Gastroesophageal sphincter (tissue), 4 donors: Measurements from ENCODE around the gene COL8A1. TPM values are rescaled to one million over a fixed set of nuclear protein-coding genes. Genes with fewer than 3 reads are reported as not detected.
A peak's percentile ranks its signal among the peaks of the same experiment; 100 is the strongest.

Source experiments
- ATAC-seq: fragments of 150-250 bp; one replicate; pipeline ENCODE4 v1.9.1; 2016; ENCODE audit warnings: mild to moderate bottlenecking, moderate library complexity
- H3K27ac ChIP-seq, 4 donors: fragments of 200-600 bp; sonication (generic) in 3 of 4; 1 replicate in 3 of 4; 2 replicates in 1 of 4; pipeline ENCODE4 v1.5.1; 2016 to 2019
- H3K27me3 ChIP-seq: fragments of 200-600 bp; sonication (generic); one replicate; pipeline ENCODE4 v1.5.1; 2019
- H3K36me3 ChIP-seq, 2 donors: fragments of 200-600 bp; sonication (generic); one replicate each; pipeline ENCODE4 v1.5.1; 2019; ENCODE audit warnings: control low read depth in 1 of 2
- H3K4me1 ChIP-seq, 3 donors: fragments of 200-600 bp; sonication (generic); 1 replicate in 2 of 3; 2 replicates in 1 of 3; pipeline ENCODE4 v1.5.1; 2016 to 2019; ENCODE audit warnings: control low read depth in 2 of 3
- H3K4me3 ChIP-seq, 2 donors: fragments of 200-600 bp; sonication (generic); one replicate each; pipeline ENCODE4 v1.5.1; 2019; ENCODE audit warnings: mild to moderate bottlenecking in 1 of 2, moderate library complexity in 1 of 2
- H3K9me3 ChIP-seq, 3 donors: fragments of 200-600 bp; sonication (generic); one replicate each; pipeline ENCODE4 v1.5.1; 2017 to 2019; ENCODE audit warnings: control low read depth in 2 of 3
- EP300 ChIP-seq: sonication (generic); formaldehyde crosslinking; IDR thresholded peaks from one replicate; pipeline ENCODE4 v1.6.1; 2017; ENCODE audit warnings: antibody characterized with exemption, mild to moderate bottlenecking
- POLR2A ChIP-seq, 2 donors: fragments of 450-650 bp; IDR thresholded peaks; one replicate each; pipeline ENCODE4 v1.6.1; 2017; ENCODE audit warnings: antibody characterized with exemption in 2 of 2, mild to moderate bottlenecking in 2 of 2, moderate library complexity in 1 of 2
- POLR2AphosphoS5 ChIP-seq: sonication (generic); formaldehyde crosslinking; IDR thresholded peaks from one replicate; pipeline ENCODE4 v1.6.1; 2017; ENCODE audit warnings: antibody characterized with exemption
- WGBS, 2 donors: methylation state at CpG; one replicate each; pipeline ENCODE4 v1.1.5; 2018; ENCODE audit warnings: low coverage in 1 of 2; 5-methylcytosine and 5-hydroxymethylcytosine counted together
- total RNA-seq, 4 donors: library from RNA; depleted of rRNA; stranded (reverse); fragments of >200 nt; gene quantifications; one replicate each; pipeline ENCODE4 v1.1.0, GENCODE V29; 2016
- TF ChIP-seq, protein P1 (sequence below), 4 experiments: fragments of 200-600 bp in 2 of 4; fragments of 450-650 bp in 2 of 4; sonication (generic) in 1 of 4; IDR thresholded peaks; one replicate each; pipeline ENCODE4 v1.5.1; 2017 to 2019; ENCODE audit warnings: antibody characterized with exemption in 4 of 4, mild to moderate bottlenecking in 2 of 4, moderate library complexity in 2 of 4

Gene COL8A1
- total RNA-seq, 4 donors from 2014 or later = 20.3 to 136 (median 80.1) TPM

DNA sequence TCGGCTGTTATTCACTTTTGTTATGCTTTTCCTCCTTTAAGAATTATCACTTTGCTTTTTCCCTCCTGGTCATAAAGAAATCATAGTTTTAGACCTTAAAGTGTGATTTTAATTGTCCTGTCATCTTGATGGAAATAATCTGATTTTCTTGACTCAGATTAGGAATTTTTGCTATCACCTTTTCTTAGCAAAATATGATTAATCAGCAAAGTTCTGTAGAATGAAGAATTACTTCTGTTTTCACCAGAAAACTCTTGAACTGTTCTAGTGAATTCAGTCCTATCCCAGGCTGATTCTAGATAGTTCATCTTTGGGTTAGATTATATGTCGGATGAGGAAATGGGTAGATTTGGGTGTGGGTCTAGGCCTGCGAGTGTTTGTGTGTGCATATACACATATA is 191.4 kb downstream of the COL8A1 start:
- TF ChIP-seq EP300 (no peak), POLR2AphosphoS5 (no peak)
- TF ChIP-seq, protein P1, sequence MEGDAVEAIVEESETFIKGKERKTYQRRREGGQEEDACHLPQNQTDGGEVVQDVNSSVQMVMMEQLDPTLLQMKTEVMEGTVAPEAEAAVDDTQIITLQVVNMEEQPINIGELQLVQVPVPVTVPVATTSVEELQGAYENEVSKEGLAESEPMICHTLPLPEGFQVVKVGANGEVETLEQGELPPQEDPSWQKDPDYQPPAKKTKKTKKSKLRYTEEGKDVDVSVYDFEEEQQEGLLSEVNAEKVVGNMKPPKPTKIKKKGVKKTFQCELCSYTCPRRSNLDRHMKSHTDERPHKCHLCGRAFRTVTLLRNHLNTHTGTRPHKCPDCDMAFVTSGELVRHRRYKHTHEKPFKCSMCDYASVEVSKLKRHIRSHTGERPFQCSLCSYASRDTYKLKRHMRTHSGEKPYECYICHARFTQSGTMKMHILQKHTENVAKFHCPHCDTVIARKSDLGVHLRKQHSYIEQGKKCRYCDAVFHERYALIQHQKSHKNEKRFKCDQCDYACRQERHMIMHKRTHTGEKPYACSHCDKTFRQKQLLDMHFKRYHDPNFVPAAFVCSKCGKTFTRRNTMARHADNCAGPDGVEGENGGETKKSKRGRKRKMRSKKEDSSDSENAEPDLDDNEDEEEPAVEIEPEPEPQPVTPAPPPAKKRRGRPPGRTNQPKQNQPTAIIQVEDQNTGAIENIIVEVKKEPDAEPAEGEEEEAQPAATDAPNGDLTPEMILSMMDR (IDR thresholded peaks at IDR 0.05) = no peak
- Histone ChIP-seq H3K36me3 (no peaks in the 10 kb centered on the region), H3K27me3 (no peaks in the 10 kb centered on the region), H3K27ac (no peak overlapping the region), H3K4me3 (no peak overlapping the region), H3K9me3 (no peaks in the 10 kb centered on the region), H3K4me1 (peaks cover 0 to 18% (median 0%) of the 10 kb centered on the region in 3 donors)
- ATAC-seq = no peak
- WGBS, 2 donors = 97 to 100% methylated on average over 3 of the region's 3 CpGs

DNA sequence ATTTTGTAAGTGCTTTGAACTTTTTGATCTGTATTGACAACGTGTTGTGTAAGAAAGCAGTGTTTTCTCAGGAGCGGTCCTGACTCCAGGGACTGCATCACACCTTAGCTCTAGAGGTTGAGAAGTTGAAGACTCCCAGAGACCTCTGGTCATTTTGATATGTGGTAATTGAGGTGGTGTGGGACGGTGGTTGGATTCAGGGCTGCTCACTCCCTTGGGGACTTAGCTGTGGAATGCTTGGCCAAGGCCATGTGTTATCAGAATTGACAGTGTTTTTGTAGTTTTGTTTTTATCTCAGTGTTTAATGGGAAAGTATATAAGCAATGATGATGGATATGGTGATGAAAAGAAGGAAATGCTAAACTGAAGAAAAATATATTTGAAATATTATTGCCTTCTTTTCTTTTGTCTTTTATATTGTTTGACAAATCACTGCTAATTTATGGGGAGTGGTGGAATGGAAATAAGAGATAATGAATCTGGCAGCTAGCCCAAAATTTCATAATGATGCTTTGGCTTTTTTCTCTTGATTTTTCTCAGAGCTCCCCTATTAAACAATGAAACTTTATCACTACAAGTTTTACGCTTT is 195.3 kb downstream of the COL8A1 start:
- TF ChIP-seq POLR2A (IDR thresholded peaks at IDR 0.05) (no peak), POLR2AphosphoS5 (no peak), EP300 (no peak)
- TF ChIP-seq, protein P1 (IDR thresholded peaks at IDR 0.05) = no peak
- no peak overlapping the region for H3K4me3 ChIP-seq
- 47 to 64% methylated on average over 4 of the region's 4 CpGs for WGBS, 2 donors
- H3K27ac ChIP-seq = peak overlapping the region in 1 of 4 donors; percentile 10
- H3K36me3 ChIP-seq = peaks cover 0 to 6% of the 10 kb centered on the region in 2 donors
- no peaks in the 10 kb centered on the region for H3K9me3 ChIP-seq
- ATAC-seq = no peak
- H3K4me1 ChIP-seq = peaks cover 0 to 30% (median 0%) of the 10 kb centered on the region in 3 donors
- H3K27me3 ChIP-seq = no peaks in the 10 kb centered on the region

DNA sequence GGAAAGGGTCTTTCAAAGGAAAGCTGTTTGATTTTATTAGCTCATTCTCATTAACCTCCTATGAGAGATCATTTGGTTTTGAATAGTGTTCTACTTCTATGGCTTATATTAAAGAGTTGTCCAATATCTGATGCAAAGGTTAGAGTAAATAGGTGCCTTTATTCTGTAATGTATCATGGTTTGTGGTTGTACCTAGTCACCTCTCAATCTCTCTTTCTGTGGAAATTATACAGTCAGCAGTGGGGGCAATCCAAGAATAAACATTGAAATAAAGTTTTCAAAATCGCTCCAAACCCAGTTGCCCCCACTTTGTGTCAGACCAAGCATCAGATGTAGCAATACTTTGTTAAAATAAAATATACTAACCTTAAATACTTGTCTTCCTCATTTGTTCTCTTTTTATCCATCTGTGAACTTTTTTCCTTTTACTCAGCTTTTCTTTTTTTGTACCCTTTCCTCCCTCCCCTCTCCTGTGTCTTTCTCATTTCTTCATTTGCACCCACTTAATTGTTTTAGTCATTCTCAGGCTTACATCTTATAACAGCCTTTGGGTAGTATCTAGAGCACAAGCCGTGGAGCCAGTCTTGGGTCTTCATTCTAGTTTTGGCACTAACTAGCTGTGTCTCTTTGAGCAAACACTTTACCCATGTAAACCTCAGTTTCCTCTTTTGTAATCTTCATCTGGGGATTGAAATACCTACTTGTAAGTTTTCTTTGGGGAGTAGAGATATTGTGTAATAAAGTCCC is 196.0 kb downstream of the COL8A1 start:
- Histone ChIP-seq H3K9me3 (no peaks in the 10 kb centered on the region), H3K27me3 (no peaks in the 10 kb centered on the region), H3K4me1 (peaks cover 0 to 30% (median 0%) of the 10 kb centered on the region in 3 donors), H3K27ac (no peak overlapping the region), H3K4me3 (no peak overlapping the region), H3K36me3 (peaks cover 0 to 6% of the 10 kb centered on the region in 2 donors)
- ATAC-seq = no peak
- WGBS, 2 donors = 85 to 92% methylated on average over 2 of the region's 2 CpGs
- TF ChIP-seq, protein P1 (IDR thresholded peaks at IDR 0.05) = no peak
- TF ChIP-seq EP300 (no peak), POLR2A (IDR thresholded peaks at IDR 0.05) (no peak), POLR2AphosphoS5 (no peak)

DNA sequence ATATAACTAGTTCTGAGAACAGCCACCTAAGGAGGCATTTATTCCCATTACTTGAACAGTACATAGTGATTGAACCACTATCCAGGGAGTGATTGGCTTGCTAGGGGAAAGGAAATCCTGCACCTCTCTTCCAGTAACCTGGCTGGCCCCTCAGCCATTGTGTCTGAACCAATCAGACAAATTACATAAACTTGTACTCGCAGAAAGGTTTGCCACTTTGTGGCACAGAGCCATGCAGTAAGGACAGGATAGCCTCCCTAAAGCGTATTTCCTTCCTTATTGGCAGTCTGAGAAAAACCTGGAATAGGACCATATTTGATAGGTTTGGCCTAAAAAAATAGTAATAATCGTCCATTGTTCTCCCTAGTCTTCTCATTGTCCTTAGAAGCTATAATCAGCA is 198.3 kb downstream of the COL8A1 start:
- no peak for TF ChIP-seq POLR2A (IDR thresholded peaks at IDR 0.05)
- TF ChIP-seq POLR2AphosphoS5 = no peak
- TF ChIP-seq EP300 = no peak
- TF ChIP-seq, protein P1 (IDR thresholded peaks at IDR 0.05) = no peak
- Histone ChIP-seq H3K27me3 (no peaks in the 10 kb centered on the region), H3K9me3 (no peaks in the 10 kb centered on the region), H3K4me3 (no peak overlapping the region), H3K4me1 (peaks cover 0 to 30% (median 0%) of the 10 kb centered on the region in 3 donors), H3K36me3 (peaks cover 0 to 6% of the 10 kb centered on the region in 2 donors), H3K27ac (no peak overlapping the region)
- WGBS, 2 donors = 66 to 80% methylated on average over 3 of the region's 3 CpGs
- ATAC-seq = no peak

DNA sequence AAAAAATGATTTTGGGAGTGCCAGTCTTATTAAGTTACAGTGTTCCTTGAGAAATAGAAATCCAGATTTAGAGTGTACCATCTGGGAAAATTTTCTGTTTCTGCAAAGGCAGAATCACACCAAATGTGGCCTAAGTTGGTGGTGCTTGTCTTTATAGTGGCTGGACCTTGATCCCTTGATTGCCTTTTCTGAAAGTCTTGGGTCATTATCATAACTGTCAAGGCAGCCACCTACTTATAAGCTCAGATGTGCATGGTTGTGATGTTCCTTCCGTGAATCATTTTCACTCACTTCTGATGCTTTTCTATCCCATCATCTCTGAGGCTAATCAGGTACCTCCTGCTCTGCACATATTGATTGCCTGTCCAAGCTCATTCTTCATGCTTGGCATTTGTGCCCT is 199.3 kb downstream of the COL8A1 start:
- Histone ChIP-seq H3K27ac (no peak overlapping the region), H3K27me3 (no peaks in the 10 kb centered on the region), H3K9me3 (no peaks in the 10 kb centered on the region), H3K4me3 (no peak overlapping the region), H3K4me1 (peaks cover 0 to 24% (median 0%) of the 10 kb centered on the region in 3 donors), H3K36me3 (peaks cover 0 to 6% of the 10 kb centered on the region in 2 donors)
- 73 to 83% methylated on average over 1 of the region's 1 CpG for WGBS, 2 donors
- TF ChIP-seq POLR2A (IDR thresholded peaks at IDR 0.05) = no peak
- TF ChIP-seq POLR2AphosphoS5 = no peak
- no peak for TF ChIP-seq EP300
- TF ChIP-seq, protein P1 (IDR thresholded peaks at IDR 0.05) = no peak
- no peak for ATAC-seq
